ENCODE measurements around the gene STARD3. TPM values are rescaled to one million over a fixed set of nuclear protein-coding genes. Genes with fewer than 3 reads are reported as not detected.

The STARD3 gene
- total RNA-seq, 2 donors from 2014 or later, result 60.9 to 67.2 TPM

Other genes with a start within 250 kb of the STARD3 start
- gene FBXL20, start 235.5 kb upstream of the STARD3 start, total RNA-seq, result 10 to 100 TPM; 23.4 to 30.4 TPM
- 10 to 100 TPM; 37.8 to 41.3 TPM for gene MED1, start 185.9 kb upstream of the STARD3 start, total RNA-seq
- gene CDK12, start 175.7 kb upstream of the STARD3 start, total RNA-seq, result 100 to 1,000 TPM in 1 of 2 donors, 10 to 100 TPM in 1; 97.4 to 105 TPM
- not detected for gene NEUROD2, start 29.2 kb upstream of the STARD3 start, total RNA-seq
- under 1 TPM; 0.22 to 0.42 TPM for gene PPP1R1B, start 10.2 kb upstream of the STARD3 start, total RNA-seq
- gene TCAP, start 28.2 kb downstream of the STARD3 start, total RNA-seq, result 1 to 10 TPM; 1.5 to 3.1 TPM
- gene PNMT, start 31.3 kb downstream of the STARD3 start, total RNA-seq, result not detected
- gene PGAP3, start 50.9 kb downstream of the STARD3 start, total RNA-seq, result 10 to 100 TPM; 28.8 to 31.3 TPM
- gene ERBB2, start 62.9 kb downstream of the STARD3 start, total RNA-seq, result 1 to 10 TPM; 1.3 to 3.5 TPM
- 10 to 100 TPM; 36.9 to 41.8 TPM for gene MIEN1, start 93.4 kb downstream of the STARD3 start, total RNA-seq
- gene GRB7, start 100.8 kb downstream of the STARD3 start, total RNA-seq, result not detected
- 100 to 1,000 TPM; 106 to 113 TPM for gene IKZF3, start 227.2 kb downstream of the STARD3 start, total RNA-seq
- gene ZPBP2, start 231.1 kb downstream of the STARD3 start, total RNA-seq, result under 1 TPM in 1 of 2 donors, not detected in 1; 0.37 TPM